ENCODE data around the gene C16orf92. TPM values are rescaled to one million over a fixed set of nuclear protein-coding genes. Genes with fewer than 3 reads are reported as not detected.

The C16orf92 gene
- total RNA-seq, 1 experiment from 2014 or later = not detected

GRCh38 chr16:30046588-30046987 lies 23.6 kb downstream of the C16orf92 start (continued):
- TF ChIP-seq ELF1 (IDR thresholded peaks at IDR 0.05; ENCODE audit: borderline replicate concordance, low read depth) = no peak
- no peak for TF ChIP-seq RAD21 (IDR thresholded peaks at IDR 0.05; ENCODE audit: low read depth)
- no peak for TF ChIP-seq FOSL1 (IDR thresholded peaks at IDR 0.05; ENCODE audit: low read depth)
- TF ChIP-seq ZFX (IDR thresholded peaks at IDR 0.05) = no peak
- no peak for TF ChIP-seq CBX3 (IDR thresholded peaks at IDR 0.05; ENCODE audit: low read depth)
- no peak for TF ChIP-seq YY1 (IDR thresholded peaks at IDR 0.05; ENCODE audit: extremely low read depth, insufficient replicate concordance, low read depth, low read length)
- TF ChIP-seq CTCF (IDR thresholded peaks at IDR 0.05 in 2 of 3, conservative IDR thresholded peaks at IDR 0.05 in 1 of 3; ENCODE audit: borderline replicate concordance in 1 of 3, insufficient read depth in 1 of 3, low read depth in 2 of 3, low read length in 2 of 3) = no peak
- TF ChIP-seq SIN3A (IDR thresholded peaks at IDR 0.05; ENCODE audit: low read depth) = no peak
- no peak for TF ChIP-seq POLR2A (IDR thresholded peaks at IDR 0.05; ENCODE audit: borderline replicate concordance, extremely low read depth, insufficient read depth, insufficient read length)
- TF ChIP-seq EZH2phosphoT487 (IDR thresholded peaks at IDR 0.05; ENCODE audit: borderline replicate concordance) = no peak

GRCh38 chr16:30049871-30050270 lies 26.9 kb downstream of the C16orf92 start:
- POLR2A ChIA-PET = no interaction called here
- BruUV-seq (replicated peaks) = no TSS peak

More at GRCh38 chr16:30049871-30050270, 26.9 kb downstream of the C16orf92 start:
- H3K79me2 ChIP-seq (ENCODE audit: insufficient read depth, low read length) = peaks cover 7% of the 10 kb centered on the region
- intact Hi-C loops (cut with micrococcal nuclease) = no loop called here
- H3K36me3 ChIP-seq (ENCODE audit: control insufficient read depth in 1 of 2, insufficient read depth in 2 of 2, low read length in 2 of 2) = no peaks in the 10 kb centered on the region
- H3K27me3 ChIP-seq (ENCODE audit: insufficient read depth, low read length) = no peaks in the 10 kb centered on the region
- peaks cover 13 to 48% of the 10 kb centered on the region in 2 experiments; a peak in 3 of 4 replicates for H3K4me1 ChIP-seq (ENCODE audit: control insufficient read depth in 1 of 2, insufficient read depth in 2 of 2, low read length in 2 of 2)
- no peaks in the 10 kb centered on the region for H3K9me2 ChIP-seq (ENCODE audit: insufficient read depth)
- no peaks in the 10 kb centered on the region for H4K20me1 ChIP-seq (ENCODE audit: insufficient read depth)
- TF ChIP-seq FOSL1 (IDR thresholded peaks at IDR 0.05; ENCODE audit: low read depth) (no peak), ZFX (IDR thresholded peaks at IDR 0.05) (no peak), EZH2 (IDR thresholded peaks at IDR 0.05) (no peak), REST (IDR thresholded peaks at IDR 0.05; ENCODE audit: low read depth) (no peak), POLR2AphosphoS5 (IDR thresholded peaks at IDR 0.05; ENCODE audit: low read depth, low read length) (no peak), CEBPB (IDR thresholded peaks at IDR 0.05; ENCODE audit: low read depth) (no peak), CBX3 (IDR thresholded peaks at IDR 0.05; ENCODE audit: low read depth) (no peak), CTCF (IDR thresholded peaks at IDR 0.05 in 2 of 3, conservative IDR thresholded peaks at IDR 0.05 in 1 of 3; ENCODE audit: borderline replicate concordance in 1 of 3, insufficient read depth in 1 of 3, low read depth in 2 of 3, low read length in 2 of 3) (no peak), ZNF274 (IDR thresholded peaks at IDR 0.05; ENCODE audit: low read depth, low read length) (no peak), ATF3 (IDR thresholded peaks at IDR 0.05) (no peak), JUND (IDR thresholded peaks at IDR 0.05) (no peak), TCF7L2 (IDR thresholded peaks at IDR 0.05; ENCODE audit: borderline replicate concordance, extremely low read depth, insufficient read depth, insufficient read length) (no peak), POLR2A (IDR thresholded peaks at IDR 0.05; ENCODE audit: borderline replicate concordance, extremely low read depth, insufficient read depth, insufficient read length) (no peak)
- no peak overlapping the region for H3K9ac ChIP-seq (ENCODE audit: low read length)
- ChIA-PET RAD21 (ENCODE audit: low non-redundant PET in 1 of 2, low total read pairs in 2 of 2, uncharacterized antibody in 2 of 2, unreplicated experiment in 2 of 2) (no interaction called here), CTCF (interaction anchor here (2.8 kb wide), 1 partner anchor 17 kb away, joined by 8 read pairs; no protein-coding TSS in a partner anchor)
- no peak overlapping the region for H3K4me3 ChIP-seq (replicated peaks in 1 of 2; ENCODE audit: low read depth in 1 of 2, low read length in 2 of 2)
- no peak overlapping the region for H3K4me2 ChIP-seq (ENCODE audit: low read length)
- H2AFZ ChIP-seq (ENCODE audit: low read depth, low read length, poor library complexity, severe bottlenecking) = no peak overlapping the region
- H3K27ac ChIP-seq (ENCODE audit: low read depth, low read length) = no peak overlapping the region
- no peaks in the 10 kb centered on the region for H3K9me3 ChIP-seq (ENCODE audit: control insufficient read depth in 1 of 2, insufficient read depth in 1 of 2, low read depth in 1 of 2, low read length in 2 of 2)
- DNase-seq (ENCODE audit: low read depth, low spot score) (no peak), ATAC-seq (no peak)
